ENCODE measurements around the gene CCDC57.

Gene CCDC57

DNA sequence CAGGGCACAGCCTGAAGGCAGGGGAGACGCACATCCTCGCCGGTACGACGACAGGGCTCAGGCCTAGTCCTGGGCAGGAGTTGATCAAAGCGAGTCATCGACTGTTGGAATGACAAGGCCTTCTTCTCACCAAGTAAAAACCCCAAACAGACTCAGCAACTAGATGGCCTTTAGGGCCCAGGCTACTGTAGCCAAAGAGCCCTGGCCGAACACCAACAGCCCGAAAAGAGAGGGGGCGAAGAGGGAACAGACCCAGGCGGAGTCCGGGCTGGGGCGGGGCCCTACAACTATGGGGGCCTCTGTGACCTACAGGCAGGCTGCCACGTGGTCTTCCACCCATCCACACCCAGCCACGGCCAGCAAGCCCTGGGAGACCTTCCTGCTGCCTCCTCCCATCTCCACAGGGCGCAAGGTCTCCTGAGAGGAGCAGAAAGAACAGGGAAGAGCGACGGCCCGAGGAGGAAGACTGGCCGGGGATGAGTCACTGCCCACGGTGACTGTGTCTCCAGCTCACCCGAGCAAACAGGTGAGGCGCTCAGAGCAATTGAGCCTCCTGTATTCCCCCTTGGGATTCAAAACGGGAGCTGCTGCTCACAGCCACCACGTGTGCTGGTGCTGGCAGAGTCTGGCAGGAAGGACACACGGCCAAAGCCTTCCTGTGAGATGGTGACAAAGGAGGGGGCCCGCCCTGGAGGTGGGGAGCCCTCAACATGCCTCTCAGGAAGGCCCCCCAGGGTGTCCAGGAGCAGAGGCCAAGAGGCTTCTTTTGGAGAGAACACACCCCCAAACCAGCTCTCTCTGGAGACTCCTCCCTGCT is 33.9 kb upstream of the CCDC57 start:
- no peak for DNase-seq (ENCODE audit: low read depth)

GRCh38 chr17:82246040-82246364 is 33.4 kb upstream of the CCDC57 start:
- no peak for DNase-seq (ENCODE audit: low read depth)

GRCh38 chr17:82245134-82246039 is 32.7 kb upstream of the CCDC57 start:
- DNase-seq (ENCODE audit: low read depth), result no peak

DNA sequence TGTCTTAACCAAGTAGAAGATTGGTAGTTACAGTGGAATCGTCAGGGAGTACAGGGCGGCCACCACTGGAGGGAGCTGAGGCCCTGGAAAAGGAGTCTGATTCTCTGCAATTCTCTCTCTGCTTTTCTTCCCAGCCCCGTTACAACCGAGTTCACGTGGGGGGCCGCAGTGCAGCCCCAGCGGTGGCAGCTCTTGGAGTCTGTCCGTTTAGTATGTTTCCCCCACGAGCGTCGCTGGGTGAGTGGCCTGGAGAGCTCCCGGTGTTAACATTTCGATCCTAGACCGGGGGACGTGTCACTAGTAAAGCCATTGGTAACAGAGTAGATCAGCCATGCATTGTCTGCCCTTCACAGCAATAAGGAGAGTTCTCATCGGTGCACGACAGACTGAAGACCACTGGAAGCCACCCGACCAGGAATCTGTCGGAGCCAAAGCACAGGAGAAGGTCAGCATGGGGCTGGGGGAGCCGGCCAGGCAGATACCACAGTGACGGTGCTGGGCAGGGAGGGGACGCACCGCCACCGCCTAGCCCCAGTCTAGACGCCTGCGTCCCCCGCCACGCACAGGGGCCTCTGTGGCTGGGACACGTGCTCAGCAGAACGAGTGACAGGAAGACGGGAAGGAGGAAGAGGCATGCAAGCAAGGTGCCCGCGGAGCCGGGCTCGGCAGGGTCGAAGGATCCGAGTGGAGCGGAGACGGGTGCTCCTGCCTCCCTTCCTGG is 31.9 kb upstream of the CCDC57 start:
- DNase-seq (ENCODE audit: low read depth), result no peak

DNA sequence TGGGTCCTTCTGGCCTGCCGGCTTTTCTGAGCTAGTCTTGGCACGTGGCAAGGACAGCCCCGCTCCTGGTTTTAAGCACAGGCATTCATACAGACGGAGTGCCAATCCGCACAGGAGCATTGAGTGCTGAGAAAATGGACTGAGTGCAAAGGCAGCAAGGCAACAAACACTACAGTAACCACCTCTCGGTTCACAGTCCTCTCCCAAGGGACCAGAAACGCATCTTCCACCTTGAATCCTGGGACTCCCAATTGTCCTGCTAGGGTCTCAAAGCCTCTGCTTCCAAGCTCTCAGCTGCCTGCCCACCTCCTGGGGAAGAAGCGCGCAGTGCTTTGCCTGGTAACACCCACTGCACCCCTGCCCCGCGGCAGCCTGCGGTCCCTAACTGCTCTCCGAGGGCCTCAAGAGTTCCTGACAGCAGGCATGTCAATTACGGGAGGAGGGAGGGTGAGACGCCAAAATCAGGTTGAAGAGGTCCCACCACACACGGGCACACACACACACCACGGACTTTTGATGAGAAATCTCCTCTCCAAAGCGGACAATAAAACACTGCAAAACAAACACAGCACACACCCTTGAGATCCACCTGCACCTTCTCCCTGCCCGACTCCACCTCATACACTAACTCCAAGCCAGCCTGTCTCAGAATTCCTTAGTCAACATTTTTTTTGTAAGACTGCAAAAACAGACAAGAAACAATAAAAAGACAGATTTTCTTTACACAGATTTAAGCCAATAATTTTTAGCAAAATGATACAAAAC is 31.2 kb upstream of the CCDC57 start:
- no peak for DNase-seq (ENCODE audit: low read depth)

DNA sequence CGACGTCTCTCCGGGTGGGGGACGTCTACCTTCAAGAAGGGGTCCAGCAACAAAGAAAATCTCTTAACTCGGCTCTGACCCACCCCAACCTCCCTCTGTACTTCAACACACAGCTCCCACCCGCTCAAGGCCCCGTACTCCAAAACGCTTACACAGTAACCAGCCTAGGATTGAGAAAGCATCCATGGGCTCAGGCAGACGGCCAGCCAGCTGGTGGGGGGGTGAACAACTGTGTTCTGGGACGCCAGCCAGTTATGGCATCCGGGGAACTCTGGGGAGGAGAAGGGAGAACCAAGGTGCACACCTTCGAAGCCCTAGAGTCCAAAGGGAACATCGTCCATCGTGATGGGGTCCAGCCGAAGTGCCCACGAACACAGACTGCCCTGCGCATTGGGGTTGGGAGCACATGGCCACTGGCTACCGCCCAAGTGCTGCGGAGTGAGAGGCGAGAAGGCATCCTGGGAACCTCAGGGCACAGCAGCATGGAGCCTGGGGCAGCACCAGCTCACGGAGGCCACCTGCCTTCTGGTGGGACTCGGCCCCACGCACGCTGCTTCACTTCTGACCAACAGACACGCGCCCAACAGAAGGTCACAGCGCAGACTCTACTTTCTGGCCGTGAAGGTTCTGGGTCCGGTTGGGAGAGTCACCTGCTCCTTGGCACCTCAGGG is 30.5 kb upstream of the CCDC57 start:
- DNase-seq (ENCODE audit: low read depth), result no peak

- DNase-seq (ENCODE audit: low read depth), result no peak
Measured at GRCh38 chr17:82242698-82242976, 30.0 kb upstream of the CCDC57 start.

- no peak for DNase-seq (ENCODE audit: low read depth)
Measured at GRCh38 chr17:82241926-82242697, 29.5 kb upstream of the CCDC57 start.

DNA sequence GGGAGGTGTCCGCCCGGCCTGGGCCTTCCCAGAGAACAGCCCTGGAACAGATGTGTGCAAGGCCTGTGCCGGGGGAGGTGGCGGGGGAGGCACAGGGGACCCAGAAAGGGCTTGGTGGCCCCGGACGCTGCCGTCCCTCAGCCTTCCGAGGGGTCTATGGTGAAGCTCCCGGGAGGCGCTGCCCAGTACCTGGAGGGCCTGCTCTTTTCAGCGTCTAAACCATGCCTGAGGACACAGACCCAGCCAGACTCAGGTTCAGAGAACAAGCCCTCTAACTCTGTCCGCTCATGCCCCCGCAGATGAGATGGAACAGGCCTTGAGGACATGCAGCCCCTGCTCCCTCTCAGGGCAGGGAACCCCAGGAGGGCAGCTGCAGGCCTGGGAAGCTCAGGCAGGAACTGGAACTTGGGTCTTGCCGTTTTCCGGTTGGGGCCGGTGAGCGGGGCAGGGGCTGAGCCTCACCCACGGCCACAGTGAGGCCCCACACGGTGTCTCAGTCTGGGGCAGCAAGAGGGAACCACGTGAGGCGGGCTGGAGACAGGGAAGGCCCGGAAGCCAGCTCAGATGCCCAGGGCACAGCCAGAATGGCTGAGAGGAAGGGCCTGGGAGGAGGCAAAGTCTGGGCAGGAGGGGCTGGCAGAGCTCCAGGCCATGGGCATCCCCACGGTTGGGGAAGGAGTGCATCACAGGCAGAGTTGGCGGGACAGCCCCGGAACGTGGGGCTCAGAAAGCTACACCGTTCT is 28.7 kb upstream of the CCDC57 start:
- peak; percentile 23 for DNase-seq (ENCODE audit: low read depth)

DNA sequence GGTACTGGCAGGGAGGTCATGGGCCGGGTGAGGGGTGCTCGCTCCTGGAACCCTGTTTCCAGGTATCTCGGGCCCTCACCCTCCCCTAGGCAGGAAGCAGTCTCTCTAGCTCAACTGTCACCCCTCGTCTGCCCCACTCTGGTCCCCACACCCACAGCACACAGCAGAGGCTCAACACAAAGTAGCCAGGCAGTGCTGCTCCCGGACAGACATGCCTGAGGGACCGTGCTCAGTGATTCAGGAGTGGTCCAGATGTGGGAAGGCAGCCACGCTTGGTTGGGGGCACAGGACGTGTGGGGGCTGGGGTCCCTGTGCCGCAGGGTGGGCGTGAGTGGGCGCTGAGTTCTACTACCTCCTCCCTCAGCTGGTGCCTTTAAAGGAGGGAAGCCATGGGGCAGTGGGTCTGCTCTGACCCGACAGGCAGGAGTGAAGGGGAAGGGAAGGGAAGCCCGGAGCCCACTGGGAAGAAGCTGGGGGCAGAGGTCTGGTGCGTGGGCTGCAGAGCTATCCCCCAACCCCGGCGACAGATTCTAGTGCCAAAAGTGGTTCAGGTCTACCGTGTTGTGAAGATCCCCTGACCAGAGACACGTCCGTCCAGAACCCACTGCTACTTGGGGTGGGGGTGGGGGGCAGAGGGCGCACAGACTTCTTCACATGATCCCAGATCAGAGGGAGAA is 28.0 kb upstream of the CCDC57 start:
- no peak for DNase-seq (ENCODE audit: low read depth)

- DNase-seq (ENCODE audit: low read depth), result no peak
Measured at GRCh38 chr17:82239926-82240505, 27.4 kb upstream of the CCDC57 start.

DNA sequence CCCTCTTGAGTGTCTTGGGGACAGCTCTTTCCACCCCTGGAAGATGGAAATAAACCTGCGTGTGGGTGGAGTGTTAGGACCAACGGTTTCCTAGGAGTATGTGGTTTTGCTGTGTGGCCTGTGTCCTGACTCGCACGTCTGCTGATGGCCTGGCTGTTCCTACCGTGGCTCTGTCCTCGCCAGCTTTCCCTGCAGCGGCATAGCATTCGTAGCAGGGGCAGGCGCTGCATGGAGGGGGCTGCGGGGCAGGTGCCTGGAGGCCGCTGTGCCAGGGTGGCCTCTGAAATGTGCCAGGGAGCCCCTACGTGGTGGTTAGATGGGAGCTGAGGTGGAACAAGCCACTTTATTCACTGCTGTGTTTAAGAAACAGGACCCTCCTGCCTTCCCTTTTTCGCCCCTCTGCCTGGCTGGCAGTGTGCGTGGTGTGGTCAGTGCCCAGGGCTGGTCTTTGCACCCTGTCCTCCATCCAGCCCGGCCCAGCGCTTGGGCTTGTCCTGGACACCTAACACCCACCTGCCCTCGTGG is 26.8 kb upstream of the CCDC57 start:
- no peak for DNase-seq (ENCODE audit: low read depth)

- peak; percentile 54 for DNase-seq (ENCODE audit: low read depth)
Measured at GRCh38 chr17:82238472-82239201, 26.0 kb upstream of the CCDC57 start.

DNA sequence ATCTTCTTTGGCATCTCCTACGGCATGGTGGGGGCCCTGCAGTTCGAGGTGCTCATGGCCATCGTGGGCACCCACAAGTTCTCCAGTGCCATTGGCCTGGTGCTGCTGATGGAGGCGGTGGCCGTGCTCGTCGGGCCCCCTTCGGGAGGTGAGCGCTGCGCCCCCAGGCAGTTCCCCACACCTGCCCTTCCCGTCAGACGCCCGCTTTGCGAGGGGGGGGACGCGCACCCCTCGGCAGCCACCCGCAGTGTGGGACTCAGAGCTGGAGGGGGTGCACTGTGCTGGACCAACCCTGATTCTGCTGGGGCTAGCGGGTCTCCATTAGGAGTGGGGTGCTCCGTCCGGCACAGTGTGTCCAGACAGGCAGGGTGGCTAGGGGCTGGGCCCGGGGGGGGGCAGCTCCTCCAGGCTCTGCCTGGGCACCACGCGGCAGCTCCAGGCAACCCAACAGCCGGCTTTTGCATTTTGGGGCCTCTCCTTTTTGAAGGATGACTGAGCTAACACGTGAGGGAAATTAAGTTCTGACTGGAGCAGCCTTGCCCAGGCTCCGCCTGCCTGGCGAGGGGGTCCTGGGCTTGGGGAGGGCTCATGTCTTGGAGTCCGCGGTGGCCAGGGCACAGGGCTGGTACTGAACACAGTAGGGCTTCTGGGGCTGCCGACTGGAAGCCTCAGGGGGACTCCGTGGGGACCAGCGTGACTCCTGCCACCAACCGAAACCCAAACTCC is 25.3 kb upstream of the CCDC57 start:
- no peak for DNase-seq (ENCODE audit: low read depth)

DNA sequence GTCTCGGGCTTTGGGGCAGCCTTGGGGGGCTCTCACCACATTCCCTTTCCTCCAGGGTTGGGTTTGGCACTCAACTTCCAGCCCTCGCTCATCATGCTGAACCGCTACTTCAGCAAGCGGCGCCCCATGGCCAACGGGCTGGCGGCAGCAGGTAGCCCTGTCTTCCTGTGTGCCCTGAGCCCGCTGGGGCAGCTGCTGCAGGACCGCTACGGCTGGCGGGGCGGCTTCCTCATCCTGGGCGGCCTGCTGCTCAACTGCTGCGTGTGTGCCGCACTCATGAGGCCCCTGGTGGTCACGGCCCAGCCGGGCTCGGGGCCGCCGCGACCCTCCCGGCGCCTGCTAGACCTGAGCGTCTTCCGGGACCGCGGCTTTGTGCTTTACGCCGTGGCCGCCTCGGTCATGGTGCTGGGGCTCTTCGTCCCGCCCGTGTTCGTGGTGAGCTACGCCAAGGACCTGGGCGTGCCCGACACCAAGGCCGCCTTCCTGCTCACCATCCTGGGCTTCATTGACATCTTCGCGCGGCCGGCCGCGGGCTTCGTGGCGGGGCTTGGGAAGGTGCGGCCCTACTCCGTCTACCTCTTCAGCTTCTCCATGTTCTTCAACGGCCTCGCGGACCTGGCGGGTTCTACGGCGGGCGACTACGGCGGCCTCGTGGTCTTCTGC is 24.6 kb upstream of the CCDC57 start:
- DNase-seq (ENCODE audit: low read depth), result no peak

GRCh38 chr17:82236142-82236971 is 23.7 kb upstream of the CCDC57 start:
- peak; percentile 65 for DNase-seq (ENCODE audit: low read depth)
